Right cardiac atrium (tissue), 5 donors: Measurements from ENCODE around the gene PTPN4. TPM values are rescaled to one million over a fixed set of nuclear protein-coding genes. Genes with fewer than 3 reads are reported as not detected.

Source experiments
- ATAC-seq, 2 donors: fragments of 200-7000 bp; cut with Tn5 transposase; one replicate each; pipeline versions ENCODE4 v1.8.0 to v1.9.1; 2020; ENCODE audit warnings: moderate library complexity in 2 of 2, mild to moderate bottlenecking in 1 of 2
- DNase-seq, 3 donors: peaks; one replicate each; pipeline ENCODE4 v3.0.0-alpha.2; 2020
- H3K27ac ChIP-seq: one replicate; pipeline ENCODE4 v1.5.1; 2013; ENCODE audit warnings: mild to moderate bottlenecking, low read length, control low read depth, moderate library complexity
- H3K27me3 ChIP-seq: one replicate; pipeline ENCODE4 v1.6.1; 2013; ENCODE audit not compliant: control insufficient read depth, insufficient read depth
- H3K4me1 ChIP-seq: one replicate; pipeline ENCODE4 v1.6.1; 2013; ENCODE audit warnings: low read length; ENCODE audit not compliant: control insufficient read depth, insufficient read depth
- H3K4me3 ChIP-seq: one replicate; pipeline ENCODE4 v1.5.1; 2013; ENCODE audit warnings: low read length, control low read depth
- H3K9me3 ChIP-seq: one replicate; pipeline ENCODE4 v1.6.1; 2013; ENCODE audit warnings: low read length; ENCODE audit not compliant: control insufficient read depth
- WGBS: extraction: QIAGEN DNeasy Blood & Tissue Kit; methylation state at CpG from one replicate; pipeline ENCODE4 v1.1.7; 2013; 5-methylcytosine and 5-hydroxymethylcytosine counted together
- intact Hi-C, 4 donors: fragments of 100-400 bp; cut with DNase I; formaldehyde crosslinking; loops; one replicate each; pipeline versions ENCODE4 v1.11.0 to v1.14.0; 2022 to 2023
- polyA plus RNA-seq: library from polyadenylated mRNA; stranded (reverse); fragments of 200-250 nt; gene quantifications from one replicate; pipeline ENCODE4 v1.2.3, GENCODE V29; 2013
- total RNA-seq, 4 donors: library from RNA; stranded (reverse); fragmentation: NEBNext Ultra II Directional; extraction: Animal tissue kit (Norgen Biotek cat#: 25700); gene quantifications; one replicate each; pipeline ENCODE4 v1.2.1, GENCODE V29; 2021
- donor health status: healthy with polysubstance abuse.
- donor health status: DM: no; HTN: yes; CAD: no.
- donor health status: DM: no; HTN: no; CAD: no.
- donor health status: DM: no; HTN: yes; CAD: no; lungs with severe emphysema.
- donor health status: DM: yes; HTN: yes; CAD: no.

PTPN4 gene
- total and polyA plus RNA-seq, 5 donors, result 6.5 to 42.6 (median 35.0) TPM

GRCh38 chr2:119764832-119765231 lies 5.1 kb downstream of the PTPN4 start:
- H3K4me1 ChIP-seq, result no peaks in the 10 kb centered on the region
- ATAC-seq, result no peak
- DNase-seq, result no peak
- no peak overlapping the region for H3K4me3 ChIP-seq
- H3K27ac ChIP-seq, result no peak overlapping the region
- 92% methylated on average over 4 of the region's 4 CpGs for WGBS
- intact Hi-C loops, result no loop called here
- no peaks in the 10 kb centered on the region for H3K9me3 ChIP-seq
- no peaks in the 10 kb centered on the region for H3K27me3 ChIP-seq

GRCh38 chr2:119765433-119766002 lies 5.8 kb downstream of the PTPN4 start:
- Histone ChIP-seq H3K4me1 (no peaks in the 10 kb centered on the region), H3K27me3 (no peaks in the 10 kb centered on the region), H3K27ac (no peak overlapping the region), H3K4me3 (no peak overlapping the region), H3K9me3 (no peaks in the 10 kb centered on the region)
- ATAC-seq (no peak), DNase-seq (no peak)
- 90% methylated on average over 5 of the region's 5 CpGs for WGBS
- intact Hi-C loops, result no loop called here

- peaks cover 2% of the 10 kb centered on the region for H3K4me1 ChIP-seq
- H3K4me3 ChIP-seq, result no peak overlapping the region
- no peaks in the 10 kb centered on the region for H3K27me3 ChIP-seq
- 86% methylated on average over 5 of the region's 5 CpGs for WGBS
- no peak overlapping the region for H3K27ac ChIP-seq
- intact Hi-C loops, result no loop called here
- DNase-seq, result no peak
- no peak for ATAC-seq
- no peaks in the 10 kb centered on the region for H3K9me3 ChIP-seq
Measured at GRCh38 chr2:119766944-119767343, 7.2 kb downstream of the PTPN4 start.

- Histone ChIP-seq H3K4me1 (peaks cover 2% of the 10 kb centered on the region), H3K27ac (peak overlapping the region; percentile 27)
Measured at GRCh38 chr2:119768742-119769141, 9.0 kb downstream of the PTPN4 start.

GRCh38 chr2:119769645-119770044 lies 9.9 kb downstream of the PTPN4 start:
- 97% methylated on average over 3 of the region's 3 CpGs for WGBS
- intact Hi-C loops, result no loop called here
- H3K4me1 ChIP-seq, result peaks cover 2% of the 10 kb centered on the region
- no peaks in the 10 kb centered on the region for H3K27me3 ChIP-seq
- ATAC-seq (no peak), DNase-seq (no peak)
- H3K27ac ChIP-seq, result no peak overlapping the region
- H3K4me3 ChIP-seq, result no peak overlapping the region
- H3K9me3 ChIP-seq, result no peaks in the 10 kb centered on the region

More at GRCh38 chr2:119768742-119769141, 9.0 kb downstream of the PTPN4 start:
- H3K9me3 ChIP-seq, result no peaks in the 10 kb centered on the region
- H3K27me3 ChIP-seq, result no peaks in the 10 kb centered on the region
- ATAC-seq (no peak), DNase-seq (no peak)
- intact Hi-C loops, result no loop called here
- no peak overlapping the region for H3K4me3 ChIP-seq
- WGBS, result 73% methylated on average over 1 of the region's 1 CpG

GRCh38 chr2:119771331-119771730 lies 11.6 kb downstream of the PTPN4 start:
- Histone ChIP-seq H3K9me3 (no peaks in the 10 kb centered on the region), H3K4me1 (peaks cover 2% of the 10 kb centered on the region), H3K27me3 (no peaks in the 10 kb centered on the region), H3K4me3 (no peak overlapping the region), H3K27ac (peak overlapping the region; percentile 48)
- intact Hi-C loops, result no loop called here
- 46% methylated on average over 2 of the region's 2 CpGs for WGBS
- ATAC-seq (peak; percentile 82 to 89), DNase-seq (no peak)

GRCh38 chr2:119772128-119772527 lies 12.4 kb downstream of the PTPN4 start:
- Histone ChIP-seq H3K27me3 (no peaks in the 10 kb centered on the region), H3K4me1 (peaks cover 4% of the 10 kb centered on the region), H3K9me3 (no peaks in the 10 kb centered on the region), H3K4me3 (no peak overlapping the region), H3K27ac (no peak overlapping the region)
- WGBS, result 74% methylated on average over 2 of the region's 2 CpGs
- no peak for DNase-seq
- no peak for ATAC-seq
- intact Hi-C loops, result no loop called here

GRCh38 chr2:119772767-119773166 lies 13.0 kb downstream of the PTPN4 start:
- H3K4me1 ChIP-seq, result peaks cover 4% of the 10 kb centered on the region
- 97% methylated on average over 4 of the region's 4 CpGs for WGBS

GRCh38 chr2:119774026-119774425 lies 14.3 kb downstream of the PTPN4 start:
- H3K9me3 ChIP-seq, result no peaks in the 10 kb centered on the region
- peaks cover 4% of the 10 kb centered on the region for H3K4me1 ChIP-seq
- H3K4me3 ChIP-seq, result no peak overlapping the region
- ATAC-seq, result no peak
- intact Hi-C loops, result no loop called here
- DNase-seq, result no peak
- H3K27ac ChIP-seq, result no peak overlapping the region
- no peaks in the 10 kb centered on the region for H3K27me3 ChIP-seq

More at GRCh38 chr2:119772767-119773166, 13.0 kb downstream of the PTPN4 start:
- Histone ChIP-seq H3K4me3 (no peak overlapping the region), H3K9me3 (no peaks in the 10 kb centered on the region), H3K27ac (no peak overlapping the region), H3K27me3 (no peaks in the 10 kb centered on the region)
- intact Hi-C loops, result no loop called here
- ATAC-seq (no peak), DNase-seq (no peak)

- Histone ChIP-seq H3K9me3 (no peaks in the 10 kb centered on the region), H3K27ac (no peak overlapping the region), H3K4me3 (no peak overlapping the region), H3K27me3 (no peaks in the 10 kb centered on the region), H3K4me1 (peaks cover 4% of the 10 kb centered on the region)
- ATAC-seq (no peak), DNase-seq (no peak)
- intact Hi-C loops, result no loop called here
- 96% methylated on average over 6 of the region's 6 CpGs for WGBS
Measured at GRCh38 chr2:119775102-119775501, 15.4 kb downstream of the PTPN4 start.

- DNase-seq, result no peak
Measured at GRCh38 chr2:119782308-119783027, 22.7 kb downstream of the PTPN4 start.

More at GRCh38 chr2:119782308-119783027, 22.7 kb downstream of the PTPN4 start:
- Histone ChIP-seq H3K27me3 (no peaks in the 10 kb centered on the region), H3K4me3 (no peak overlapping the region), H3K9me3 (no peaks in the 10 kb centered on the region), H3K4me1 (peaks cover 1% of the 10 kb centered on the region), H3K27ac (no peak overlapping the region)
- 92% methylated on average over 9 of the region's 9 CpGs for WGBS
- ATAC-seq, result no peak
- intact Hi-C loops, result no loop called here
